GM19468 (cell line): Measurements from ENCODE around the gene DNAH6.
"Not testable (repeated sequence)": the region's sequence is repeated elsewhere in the genome, so short reads cannot be mapped to it uniquely, and the experiment has no call there.

Source experiments
- ATAC-seq: cut with Tn5 transposase; IDR thresholded peaks from one replicate; pipeline ENCODE4 v1.9.1; 2021; ENCODE audit warnings: mild to moderate bottlenecking, moderate library complexity, moderate number of reproducible peaks; ENCODE audit not compliant: unreplicated experiment; ENCODE audit errors: extremely low read depth

DNAH6 gene

GRCh38 chr2:84855731-84856130 is 339.4 kb downstream of the DNAH6 start:
- ATAC-seq = no peak

- ATAC-seq = no peak
Observed at GRCh38 chr2:84856787-84857186, 340.5 kb downstream of the DNAH6 start.

DNA sequence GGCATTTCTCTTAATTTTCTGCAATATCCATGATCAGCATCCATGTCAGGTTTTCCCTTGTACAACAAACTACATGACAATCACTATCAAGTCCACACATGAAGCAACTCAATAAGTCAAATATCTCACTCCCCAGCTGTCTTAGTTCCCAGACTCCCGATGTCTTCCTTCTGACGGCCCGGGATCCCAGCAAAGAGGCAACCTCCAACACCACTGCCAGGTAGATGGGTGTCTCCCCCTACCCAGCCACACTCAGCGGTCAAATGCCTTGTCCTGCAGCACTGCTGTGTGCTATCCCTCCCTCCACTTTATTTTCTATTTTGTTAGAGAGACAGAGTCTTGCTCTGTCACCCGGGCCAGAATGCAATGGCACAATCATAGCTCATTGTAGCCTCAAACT is 341.3 kb downstream of the DNAH6 start:
- ATAC-seq = no peak

- no peak for ATAC-seq
Observed at GRCh38 chr2:84858123-84858522, 341.8 kb downstream of the DNAH6 start.

- no peak for ATAC-seq
Observed at GRCh38 chr2:84858937-84859336, 342.6 kb downstream of the DNAH6 start.

DNA sequence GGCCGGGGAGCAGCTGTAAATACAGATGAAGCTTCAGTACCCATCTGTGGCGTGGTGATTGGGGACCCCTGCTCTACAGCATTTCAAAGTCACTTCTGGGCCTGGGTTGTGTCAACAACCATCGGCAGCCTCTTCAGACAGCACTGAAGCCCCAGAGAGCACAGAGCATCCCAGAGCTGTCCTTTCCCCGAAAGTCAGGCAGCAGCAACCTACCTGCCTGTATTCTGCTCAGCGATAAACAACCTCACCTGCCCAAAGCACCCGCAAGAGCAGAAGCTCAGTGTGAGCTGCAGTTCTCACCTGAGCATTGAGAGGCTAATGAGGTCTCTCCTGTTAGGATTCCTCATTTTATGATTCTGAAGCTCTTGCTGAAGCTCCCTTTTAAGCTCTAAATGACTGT is 345.2 kb downstream of the DNAH6 start:
- no peak for ATAC-seq

GRCh38 chr2:84862006-84862405 is 345.7 kb downstream of the DNAH6 start:
- no peak for ATAC-seq

DNA sequence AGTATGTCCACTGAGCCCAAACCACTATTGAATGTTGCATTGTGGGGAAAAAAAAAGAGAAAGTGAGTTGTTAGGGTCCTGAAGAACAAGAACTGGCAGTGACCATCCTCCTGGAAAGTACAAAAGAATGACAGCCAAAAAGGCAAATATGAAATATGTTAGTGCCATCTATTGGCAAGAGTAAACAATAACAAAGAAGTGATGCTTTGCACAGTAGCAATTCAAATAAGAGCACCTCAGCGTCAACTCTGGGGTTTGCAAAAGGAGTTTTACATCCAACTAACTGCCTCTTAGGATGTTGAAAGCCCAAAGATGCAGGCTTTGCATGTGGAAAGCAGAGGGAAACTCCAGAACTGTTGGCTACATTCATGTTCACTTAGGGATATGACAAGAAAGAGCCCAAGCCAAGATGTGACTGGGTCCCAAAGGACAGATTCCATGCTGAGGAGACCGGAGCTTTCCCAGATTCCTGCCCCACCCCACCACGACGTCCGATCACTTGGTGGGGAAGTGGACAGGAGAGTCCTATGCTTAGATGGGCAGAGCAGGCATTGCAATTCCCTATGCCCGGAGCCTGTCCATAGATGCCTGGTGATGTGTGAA is 349.0 kb downstream of the DNAH6 start:
- no peak for ATAC-seq

DNA sequence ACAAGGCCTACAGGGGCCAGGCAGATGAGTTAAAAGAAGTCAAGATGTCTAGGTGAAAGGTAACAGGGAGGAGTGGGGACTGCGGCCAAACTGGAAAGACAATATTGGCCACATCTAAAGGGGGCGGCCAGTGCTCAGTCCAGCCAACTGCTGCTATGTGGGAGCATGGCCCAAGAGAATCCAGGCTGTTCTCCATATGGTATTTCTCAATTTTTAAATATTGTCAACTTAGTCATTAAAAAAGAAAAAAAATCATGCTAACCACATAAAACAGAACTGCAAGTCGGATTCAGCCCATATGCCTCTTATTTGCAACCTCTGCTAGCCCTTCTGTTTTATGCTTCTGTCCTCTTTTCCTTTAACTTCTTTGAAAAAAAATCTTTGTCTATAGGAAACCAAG is 349.8 kb downstream of the DNAH6 start:
- no peak for ATAC-seq

- ATAC-seq = not testable (repeated sequence)
Observed at GRCh38 chr2:84868327-84868726, 352.0 kb downstream of the DNAH6 start.
